Neuron (in vitro differentiated cells): ENCODE results near the gene CNTD1.
"Not testable (repeated sequence)": the region's sequence is repeated elsewhere in the genome, so short reads cannot be mapped to it uniquely, and the experiment has no call there.

Experiments used
- H2AFZ ChIP-seq: one replicate; pipeline ENCODE4 v1.6.1; 2013; ENCODE audit warnings: low read depth, mild to moderate bottlenecking, inconsistent platforms, low read length, moderate library complexity
- H3K27me3 ChIP-seq: one replicate; pipeline ENCODE4 v1.6.1; 2013; ENCODE audit warnings: low read length; ENCODE audit not compliant: insufficient read depth
- H3K36me3 ChIP-seq: one replicate; pipeline ENCODE4 v1.6.1; 2013; ENCODE audit warnings: low read length; ENCODE audit not compliant: insufficient read depth
- H3K4me1 ChIP-seq: one replicate; pipeline ENCODE4 v1.6.1; 2013; ENCODE audit warnings: low read length; ENCODE audit not compliant: insufficient read depth
- H3K4me3 ChIP-seq: 2 replicates; pipeline ENCODE4 v1.5.1; 2013; ENCODE audit warnings: mild to moderate bottlenecking, low read length, moderate library complexity
- H3K9me3 ChIP-seq: one replicate; pipeline ENCODE4 v1.6.1; 2013; ENCODE audit warnings: low read length

CNTD1 gene

DNA sequence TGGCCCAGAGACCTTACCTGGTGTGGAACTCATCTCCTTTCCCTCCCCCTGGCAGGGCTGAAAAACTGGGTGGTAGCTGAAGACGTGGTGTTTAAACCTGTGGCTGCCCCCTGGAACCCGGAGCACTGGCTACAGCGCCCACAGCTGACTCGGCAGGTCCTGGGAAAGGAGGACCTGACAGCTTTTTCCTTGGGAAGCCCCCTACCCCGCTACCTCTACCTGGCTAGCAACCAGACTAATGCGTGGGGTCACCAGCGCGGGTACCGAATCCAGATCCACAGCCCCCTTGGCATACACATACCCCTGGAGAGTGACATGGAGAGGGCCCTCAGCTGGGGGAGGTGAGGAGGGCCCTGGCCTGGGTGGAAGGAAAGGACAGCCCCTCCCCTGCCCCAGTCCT, 50.4 kb downstream of the CNTD1 start:
- H3K9me3 ChIP-seq, result no peaks in the 10 kb centered on the region
- no peaks in the 10 kb centered on the region for H3K27me3 ChIP-seq
- H3K4me1 ChIP-seq, result no peaks in the 10 kb centered on the region
- no peak overlapping the region for H3K4me3 ChIP-seq
- peaks cover 17% of the 10 kb centered on the region for H3K36me3 ChIP-seq
- H2AFZ ChIP-seq, result no peak overlapping the region

DNA sequence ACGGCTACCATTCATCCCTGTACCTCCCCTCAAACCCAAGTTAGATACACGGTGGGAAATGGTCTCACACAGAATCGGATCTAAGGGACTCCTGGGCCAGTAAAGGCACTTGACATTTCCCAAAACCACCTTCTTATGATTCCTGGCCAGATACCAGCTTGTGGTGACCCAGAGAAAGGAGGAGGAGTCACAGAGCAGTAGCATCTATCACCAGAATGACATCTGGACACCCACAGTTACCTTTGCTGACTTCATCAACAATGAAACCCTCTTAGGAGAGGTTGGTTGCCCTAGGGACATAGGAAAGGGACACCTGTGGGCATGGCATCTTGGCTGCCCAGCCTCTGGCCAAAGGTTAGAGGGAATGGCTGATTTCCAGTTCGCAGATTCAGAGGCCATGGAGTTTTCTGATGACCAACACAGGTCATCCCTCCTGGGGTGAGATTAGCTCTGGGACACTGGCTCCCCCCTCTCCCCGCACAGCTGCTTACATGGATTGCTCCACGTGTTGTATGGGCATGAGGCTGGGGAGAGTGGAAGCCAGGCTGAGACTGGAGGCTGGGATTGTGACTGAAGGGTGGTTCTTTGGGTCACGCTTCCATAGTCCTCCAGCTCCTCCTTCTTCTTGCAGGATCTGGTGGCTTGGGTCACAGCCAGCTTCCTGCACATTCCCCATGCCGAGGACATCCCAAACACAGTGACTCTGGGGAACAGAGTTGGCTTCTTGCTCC, 51.0 kb downstream of the CNTD1 start:
- Histone ChIP-seq H3K9me3 (no peaks in the 10 kb centered on the region), H3K4me1 (no peaks in the 10 kb centered on the region), H3K4me3 (no peak overlapping the region), H3K36me3 (peaks cover 11% of the 10 kb centered on the region), H3K27me3 (no peaks in the 10 kb centered on the region), H2AFZ (no peak overlapping the region)

- Histone ChIP-seq H3K4me1 (peaks cover 5% of the 10 kb centered on the region), H3K4me3 (no peak within 1 kb of the TSS), H3K9me3 (no peaks in the 10 kb centered on the region), H3K36me3 (no peaks in the 10 kb centered on the region), H2AFZ (no peak within 1 kb of the TSS), H3K27me3 (no peaks in the 10 kb centered on the region)
Measured at GRCh38 chr17:42850954-42851353, 52.3 kb downstream of the CNTD1 start, which contains the start of gene AOC3. TSS of gene AOC3 (plus strand) at chr17:42851199. CDS start at chr17:42851344, 145 bp downstream.

- H3K4me1 ChIP-seq, result not testable (repeated sequence)
Measured at GRCh38 chr17:42851371-42852240, 52.9 kb downstream of the CNTD1 start.

GRCh38 chr17:42852351-42852750, 53.7 kb downstream of the CNTD1 start:
- no peaks in the 10 kb centered on the region for H3K36me3 ChIP-seq
- no peaks in the 10 kb centered on the region for H3K9me3 ChIP-seq
- peaks cover 5% of the 10 kb centered on the region for H3K4me1 ChIP-seq
- no peak overlapping the region for H2AFZ ChIP-seq
- no peaks in the 10 kb centered on the region for H3K27me3 ChIP-seq
- H3K4me3 ChIP-seq, result no peak overlapping the region

More at GRCh38 chr17:42851371-42852240, 52.9 kb downstream of the CNTD1 start:
- H3K27me3 ChIP-seq, H3K9me3 ChIP-seq, H2AFZ ChIP-seq, H3K4me3 ChIP-seq, H3K36me3 ChIP-seq: not testable (repeated sequence)

DNA sequence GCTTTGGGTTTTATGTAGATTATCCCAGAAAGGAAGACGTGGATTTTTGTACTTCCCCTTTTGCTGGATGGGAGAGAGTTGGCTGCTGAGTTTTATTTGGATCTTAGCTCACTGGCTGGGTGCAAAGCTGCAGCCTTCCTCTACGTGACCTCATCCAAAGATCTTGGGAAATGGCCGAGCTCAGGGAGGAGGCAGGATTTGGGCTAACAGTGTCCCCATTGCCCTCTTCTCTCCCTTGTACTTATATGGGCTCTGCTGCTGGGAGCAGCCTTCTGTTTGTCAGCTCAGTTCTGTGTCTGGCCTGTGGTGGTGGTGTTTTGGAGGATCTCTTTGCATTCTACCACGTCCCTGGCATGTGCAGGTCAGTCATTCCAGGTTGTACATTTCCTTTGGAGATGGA, 54.3 kb downstream of the CNTD1 start:
- Histone ChIP-seq H3K4me1 (peaks cover 5% of the 10 kb centered on the region), H3K9me3 (no peaks in the 10 kb centered on the region), H3K4me3 (no peak overlapping the region), H3K36me3 (no peaks in the 10 kb centered on the region), H2AFZ (no peak overlapping the region), H3K27me3 (no peaks in the 10 kb centered on the region)

GRCh38 chr17:42853597-42853967, 54.9 kb downstream of the CNTD1 start:
- H2AFZ ChIP-seq, result no peak overlapping the region
- no peaks in the 10 kb centered on the region for H3K27me3 ChIP-seq
- H3K4me1 ChIP-seq, result peaks cover 5% of the 10 kb centered on the region
- no peak overlapping the region for H3K4me3 ChIP-seq
- no peaks in the 10 kb centered on the region for H3K9me3 ChIP-seq
- no peaks in the 10 kb centered on the region for H3K36me3 ChIP-seq

- Histone ChIP-seq H3K36me3 (no peaks in the 10 kb centered on the region), H3K27me3 (no peaks in the 10 kb centered on the region), H2AFZ (no peak overlapping the region), H3K9me3 (no peaks in the 10 kb centered on the region), H3K4me3 (no peak overlapping the region), H3K4me1 (peaks cover 5% of the 10 kb centered on the region)
Measured at GRCh38 chr17:42853968-42854790, 55.5 kb downstream of the CNTD1 start.

DNA sequence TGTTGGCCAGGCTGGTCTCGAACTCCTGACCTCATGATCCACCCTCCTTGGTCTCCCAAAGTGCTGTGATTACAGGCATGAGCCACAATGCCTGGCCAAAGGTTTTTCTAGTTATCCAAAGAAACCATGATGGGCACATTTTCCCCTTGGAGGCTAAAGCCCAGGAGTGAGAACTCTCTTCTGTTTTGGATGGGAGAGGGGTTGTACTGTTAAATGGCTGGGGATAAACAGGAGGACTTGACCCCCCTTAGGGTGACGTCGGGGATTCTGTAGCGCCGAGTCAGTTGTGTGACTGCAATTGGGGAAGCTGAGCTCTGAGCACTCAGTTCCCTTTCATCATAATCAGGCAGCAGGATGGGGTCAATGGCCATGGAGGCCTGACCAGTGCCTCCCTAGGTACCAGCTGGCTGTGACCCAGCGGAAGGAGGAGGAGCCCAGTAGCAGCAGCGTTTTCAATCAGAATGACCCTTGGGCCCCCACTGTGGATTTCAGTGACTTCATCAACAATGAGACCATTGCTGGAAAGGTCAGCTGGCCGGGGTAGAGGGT, 56.5 kb downstream of the CNTD1 start:
- H3K4me3 ChIP-seq, result no peak overlapping the region
- H3K9me3 ChIP-seq, result no peaks in the 10 kb centered on the region
- no peaks in the 10 kb centered on the region for H3K36me3 ChIP-seq
- H2AFZ ChIP-seq, result no peak overlapping the region
- H3K4me1 ChIP-seq, result peaks cover 5% of the 10 kb centered on the region
- H3K27me3 ChIP-seq, result no peaks in the 10 kb centered on the region

DNA sequence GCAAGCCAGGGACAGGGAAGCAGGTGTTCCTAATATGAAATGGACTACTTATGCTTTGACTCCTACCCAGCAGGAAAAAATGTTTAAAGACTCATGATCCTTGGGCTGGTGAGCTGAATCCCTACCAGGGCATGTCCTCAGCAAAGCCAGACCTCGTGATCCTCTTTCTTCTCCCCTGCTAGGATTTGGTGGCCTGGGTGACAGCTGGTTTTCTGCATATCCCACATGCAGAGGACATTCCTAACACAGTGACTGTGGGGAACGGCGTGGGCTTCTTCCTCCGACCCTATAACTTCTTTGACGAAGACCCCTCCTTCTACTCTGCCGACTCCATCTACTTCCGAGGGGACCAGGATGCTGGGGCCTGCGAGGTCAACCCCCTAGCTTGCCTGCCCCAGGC, 57.4 kb downstream of the CNTD1 start:
- H3K4me3 ChIP-seq, H3K27me3 ChIP-seq, H3K36me3 ChIP-seq, H3K4me1 ChIP-seq, H2AFZ ChIP-seq, H3K9me3 ChIP-seq: not testable (repeated sequence)

- H3K36me3 ChIP-seq, H3K4me1 ChIP-seq, H3K9me3 ChIP-seq, H3K27me3 ChIP-seq, H3K4me3 ChIP-seq, H2AFZ ChIP-seq: not testable (repeated sequence)
Measured at GRCh38 chr17:42856516-42856915, 57.9 kb downstream of the CNTD1 start.

DNA sequence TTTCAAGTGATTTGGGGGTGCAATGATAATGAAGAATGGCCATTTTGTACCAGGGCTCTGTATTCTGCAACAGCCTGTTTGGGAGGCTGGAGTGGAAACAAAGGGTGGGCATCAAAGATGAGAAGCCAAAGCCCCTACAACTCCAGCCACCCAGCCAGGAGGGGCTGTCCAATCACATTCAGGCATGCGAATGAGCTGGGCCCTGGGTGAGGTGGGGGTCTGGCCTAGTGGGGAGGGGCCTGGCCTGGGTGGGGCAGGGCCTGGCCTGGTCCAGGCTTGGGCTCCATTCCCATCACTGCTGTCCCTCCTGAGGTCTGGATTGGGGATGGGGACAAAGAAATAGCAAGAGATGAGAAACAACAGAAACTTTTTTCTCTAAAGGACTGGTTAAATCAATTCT, 58.7 kb downstream of the CNTD1 start:
- Histone ChIP-seq H3K9me3 (no peaks in the 10 kb centered on the region), H2AFZ (no peak overlapping the region), H3K36me3 (no peaks in the 10 kb centered on the region), H3K4me1 (peaks cover 5% of the 10 kb centered on the region), H3K4me3 (no peak overlapping the region), H3K27me3 (no peaks in the 10 kb centered on the region)
